ENCODE results near the gene PXDN.

- TF ChIP-seq CTCF (conservative IDR thresholded peaks at IDR 0.05; ENCODE audit: low read depth, low read length) = no peak
- no peak for TF ChIP-seq POLR2A (IDR thresholded peaks at IDR 0.05; ENCODE audit: low read depth, low read length)
- no peak for TF ChIP-seq NFE2L2 (IDR thresholded peaks at IDR 0.05; ENCODE audit: low read depth, low read length)
- TF ChIP-seq RAD21 (IDR thresholded peaks at IDR 0.05; ENCODE audit: low read length) = no peak
- TF ChIP-seq MXI1 (IDR thresholded peaks at IDR 0.05; ENCODE audit: borderline replicate concordance, low read depth, low read length) = no peak
- no peak for TF ChIP-seq RCOR1 (IDR thresholded peaks at IDR 0.05; ENCODE audit: insufficient replicate concordance, low read length)
- TF ChIP-seq BHLHE40 (IDR thresholded peaks at IDR 0.05; ENCODE audit: low read depth, low read length) = no peak
- no peak for TF ChIP-seq CHD1 (IDR thresholded peaks at IDR 0.05; ENCODE audit: low read depth, low read length)
- TF ChIP-seq USF2 (IDR thresholded peaks at IDR 0.05; ENCODE audit: low read depth, low read length) = no peak
- no peak for TF ChIP-seq SMC3 (IDR thresholded peaks at IDR 0.05; ENCODE audit: low read depth, low read length)
- TF ChIP-seq CEBPB (IDR thresholded peaks at IDR 0.05; ENCODE audit: low read depth, low read length) = no peak
- no peak for TF ChIP-seq FOS (IDR thresholded peaks at IDR 0.05; ENCODE audit: low read depth, low read length)
Observed at GRCh38 chr2:1784087-1784486, 39.8 kb upstream of the PXDN start.
